Liver (tissue), 9 donors: ENCODE data around the gene KCTD12. TPM values are rescaled to one million over a fixed set of nuclear protein-coding genes. Genes with fewer than 3 reads are reported as not detected.

Source experiments
- DNase-seq: peaks from one replicate; pipeline ENCODE4 v3.0.0-alpha.2; 2017; ENCODE audit warnings: low spot score
- H3K27ac ChIP-seq, 2 donors: one replicate each; pipeline ENCODE4 v1.7.0; 2013; ENCODE audit warnings: inconsistent platforms in 2 of 2, low read length in 2 of 2, control low read depth in 1 of 2, low read depth in 1 of 2, mild to moderate bottlenecking in 1 of 2
- H3K27me3 ChIP-seq, 4 donors: one replicate each; pipeline versions ENCODE4 v1.6.1 to v1.7.0; 2013; ENCODE audit warnings: low read length in 3 of 4, inconsistent platforms in 1 of 4, mild to moderate bottlenecking in 1 of 4, moderate library complexity in 1 of 4; ENCODE audit not compliant: control insufficient read depth in 4 of 4, insufficient read depth in 4 of 4
- H3K36me3 ChIP-seq, 4 donors: one replicate each; pipeline versions ENCODE4 v1.6.1 to v1.7.0; 2013; ENCODE audit warnings: low read length in 3 of 4, mild to moderate bottlenecking in 3 of 4, low read depth in 1 of 4, moderate library complexity in 1 of 4; ENCODE audit not compliant: control insufficient read depth in 4 of 4, insufficient read depth in 3 of 4
- H3K4me1 ChIP-seq, 4 donors: one replicate each; pipeline versions ENCODE4 v1.6.1 to v1.7.0; 2013; ENCODE audit warnings: low read length in 3 of 4, mild to moderate bottlenecking in 3 of 4, moderate library complexity in 1 of 4; ENCODE audit not compliant: control insufficient read depth in 4 of 4, insufficient read depth in 4 of 4
- H3K4me3 ChIP-seq, 3 donors: one replicate each; pipeline versions ENCODE4 v1.6.1 to v1.7.0; 2013; ENCODE audit warnings: low read length in 3 of 3, control low read depth in 1 of 3, low read depth in 1 of 3, mild to moderate bottlenecking in 1 of 3
- H3K9ac ChIP-seq, 2 donors: one replicate each; pipeline ENCODE4 v1.7.0; 2013; ENCODE audit warnings: low read length in 2 of 2, mild to moderate bottlenecking in 2 of 2, moderate library complexity in 2 of 2, control low read depth in 1 of 2, low read depth in 1 of 2
- H3K9me3 ChIP-seq, 4 donors: one replicate each; pipeline versions ENCODE4 v1.6.1 to v1.7.0; 2013; ENCODE audit warnings: low read length in 3 of 4; ENCODE audit not compliant: control insufficient read depth in 4 of 4
- EGR1 ChIP-seq, 2 donors: IDR thresholded peaks; 2 replicates each; pipeline ENCODE4 v1.6.1; 2016 to 2018; ENCODE audit warnings: antibody characterized with exemption in 2 of 2, low read depth in 2 of 2
- FOXA1 ChIP-seq: IDR thresholded peaks from 2 replicates; pipeline ENCODE4 v1.6.1; 2016; ENCODE audit warnings: antibody characterized with exemption
- FOXA2 ChIP-seq: IDR thresholded peaks from 2 replicates; pipeline ENCODE4 v1.6.1; 2016; ENCODE audit warnings: antibody characterized with exemption
- GABPA ChIP-seq, 2 donors: IDR thresholded peaks in 1 of 2; conservative IDR thresholded peaks in 1 of 2; 2 replicates each; pipeline ENCODE4 v1.6.1; 2016; ENCODE audit warnings: antibody characterized with exemption in 2 of 2, mild to moderate bottlenecking in 1 of 2, moderate library complexity in 1 of 2
- HNF4A ChIP-seq, 2 donors: conservative IDR thresholded peaks; 2 replicates each; pipeline ENCODE4 v1.6.1; 2016; ENCODE audit warnings: antibody characterized with exemption in 2 of 2, mild to moderate bottlenecking in 2 of 2
- HNF4G ChIP-seq: IDR thresholded peaks from 2 replicates; pipeline ENCODE4 v1.6.1; 2016; ENCODE audit warnings: antibody characterized with exemption
- JUND ChIP-seq, 2 donors: IDR thresholded peaks; 2 replicates each; pipeline ENCODE4 v1.6.1; 2016; ENCODE audit warnings: antibody characterized with exemption in 2 of 2
- NR2F2 ChIP-seq: IDR thresholded peaks from 2 replicates; pipeline ENCODE4 v1.6.1; 2016; ENCODE audit warnings: antibody characterized with exemption
- RAD21 ChIP-seq, 2 donors: IDR thresholded peaks; 2 replicates each; pipeline ENCODE4 v1.6.1; 2016; ENCODE audit warnings: antibody characterized with exemption in 2 of 2, mild to moderate bottlenecking in 2 of 2
- RXRA ChIP-seq, 2 donors: IDR thresholded peaks; 2 replicates each; pipeline ENCODE4 v1.6.1; 2017 to 2018; ENCODE audit warnings: antibody characterized with exemption in 2 of 2, mild to moderate bottlenecking in 1 of 2
- TAF1 ChIP-seq: conservative IDR thresholded peaks from 2 replicates; pipeline ENCODE4 v1.6.1; 2016; ENCODE audit warnings: antibody characterized with exemption, mild to moderate bottlenecking
- YY1 ChIP-seq: IDR thresholded peaks from 2 replicates; pipeline ENCODE4 v1.6.1; 2016; ENCODE audit warnings: antibody characterized with exemption, mild to moderate bottlenecking
- WGBS: extraction: QIAGEN DNeasy Blood & Tissue Kit; methylation state at CpG from one replicate; pipeline ENCODE4 v1.1.7; 2013; 5-methylcytosine and 5-hydroxymethylcytosine counted together
- polyA plus RNA-seq, 2 donors: library from polyadenylated mRNA; stranded (reverse) in 1 of 2; unstranded in 1 of 2; fragments of 200-250 nt in 1 of 2; fragments of >200 nt in 1 of 2; fragmentation: Nextera tagmentation in 1 of 2; extraction: Ambion mirVana in 1 of 2; gene quantifications; one replicate each; pipeline versions ENCODE4 v1.2.1 to v1.2.3, GENCODE V29; 2013 to 2015
- total RNA-seq, 2 donors: library from RNA; depleted of rRNA; stranded (reverse); fragments of >200 nt; gene quantifications; one replicate each; pipeline ENCODE4 v1.2.3, GENCODE V29; 2014
- TF ChIP-seq, protein P1 (sequence below): IDR thresholded peaks from 2 replicates; pipeline ENCODE4 v1.6.1; 2016; ENCODE audit warnings: antibody characterized with exemption, mild to moderate bottlenecking
- TF ChIP-seq, protein P2 (sequence below): IDR thresholded peaks from 2 replicates; pipeline ENCODE4 v1.6.1; 2016; ENCODE audit warnings: antibody characterized with exemption
- TF ChIP-seq, protein P3 (sequence below): fragments of 150-350 bp; IDR thresholded peaks from 2 replicates; pipeline ENCODE4 v1.5.1; 2017; ENCODE audit warnings: improper control_type of control experiment, low read depth, low read length; ENCODE audit not compliant: missing input control
- TF ChIP-seq, protein P4 (sequence below): IDR thresholded peaks from 2 replicates; pipeline ENCODE4 v1.6.1; 2016; ENCODE audit warnings: antibody characterized with exemption
- TF ChIP-seq, protein P5 (sequence below): IDR thresholded peaks from 2 replicates; pipeline ENCODE4 v1.6.1; 2016; ENCODE audit warnings: antibody characterized with exemption
- donor health status: healthy.
- donor health status: healthy.
- donor health status: healthy.
- donor health status: healthy.
- donor health status: healthy.

The KCTD12 gene
- total and polyA plus RNA-seq, 4 donors = 1.5 to 14.8 (median 6.6) TPM

DNA sequence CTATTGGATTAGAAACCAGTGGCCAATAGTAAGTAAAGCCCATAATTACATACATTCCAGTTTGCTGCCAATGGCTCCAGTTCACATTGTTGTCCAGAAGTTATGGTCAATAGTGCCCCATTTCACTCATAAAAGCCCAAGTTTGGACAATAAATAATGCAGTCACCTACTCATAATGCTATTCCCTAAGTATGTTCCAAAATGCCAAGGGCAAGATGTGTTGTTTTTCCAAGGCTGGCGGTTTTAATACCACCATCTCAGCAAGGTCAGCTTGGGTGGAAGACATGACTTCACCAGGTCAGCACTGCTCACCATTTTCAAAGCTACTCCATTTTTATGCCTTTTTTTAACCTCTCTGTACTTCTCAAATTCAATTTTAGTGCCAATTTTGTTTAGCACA is 32.7 kb downstream of the KCTD12 start:
- Histone ChIP-seq H3K36me3 (no peaks in the 10 kb centered on the region), H3K9me3 (no peaks in the 10 kb centered on the region), H3K4me1 (no peaks in the 10 kb centered on the region), H3K27me3 (no peaks in the 10 kb centered on the region), H3K9ac (no peak overlapping the region), H3K27ac (no peak overlapping the region), H3K4me3 (no peak overlapping the region)
- no peak for DNase-seq
- 92% methylated on average over 1 of the region's 1 CpG for WGBS
- no peak for TF ChIP-seq FOXA2
- TF ChIP-seq HNF4A (conservative IDR thresholded peaks at IDR 0.05) = no peak
- no peak for TF ChIP-seq HNF4G
- TF ChIP-seq, protein P1, sequence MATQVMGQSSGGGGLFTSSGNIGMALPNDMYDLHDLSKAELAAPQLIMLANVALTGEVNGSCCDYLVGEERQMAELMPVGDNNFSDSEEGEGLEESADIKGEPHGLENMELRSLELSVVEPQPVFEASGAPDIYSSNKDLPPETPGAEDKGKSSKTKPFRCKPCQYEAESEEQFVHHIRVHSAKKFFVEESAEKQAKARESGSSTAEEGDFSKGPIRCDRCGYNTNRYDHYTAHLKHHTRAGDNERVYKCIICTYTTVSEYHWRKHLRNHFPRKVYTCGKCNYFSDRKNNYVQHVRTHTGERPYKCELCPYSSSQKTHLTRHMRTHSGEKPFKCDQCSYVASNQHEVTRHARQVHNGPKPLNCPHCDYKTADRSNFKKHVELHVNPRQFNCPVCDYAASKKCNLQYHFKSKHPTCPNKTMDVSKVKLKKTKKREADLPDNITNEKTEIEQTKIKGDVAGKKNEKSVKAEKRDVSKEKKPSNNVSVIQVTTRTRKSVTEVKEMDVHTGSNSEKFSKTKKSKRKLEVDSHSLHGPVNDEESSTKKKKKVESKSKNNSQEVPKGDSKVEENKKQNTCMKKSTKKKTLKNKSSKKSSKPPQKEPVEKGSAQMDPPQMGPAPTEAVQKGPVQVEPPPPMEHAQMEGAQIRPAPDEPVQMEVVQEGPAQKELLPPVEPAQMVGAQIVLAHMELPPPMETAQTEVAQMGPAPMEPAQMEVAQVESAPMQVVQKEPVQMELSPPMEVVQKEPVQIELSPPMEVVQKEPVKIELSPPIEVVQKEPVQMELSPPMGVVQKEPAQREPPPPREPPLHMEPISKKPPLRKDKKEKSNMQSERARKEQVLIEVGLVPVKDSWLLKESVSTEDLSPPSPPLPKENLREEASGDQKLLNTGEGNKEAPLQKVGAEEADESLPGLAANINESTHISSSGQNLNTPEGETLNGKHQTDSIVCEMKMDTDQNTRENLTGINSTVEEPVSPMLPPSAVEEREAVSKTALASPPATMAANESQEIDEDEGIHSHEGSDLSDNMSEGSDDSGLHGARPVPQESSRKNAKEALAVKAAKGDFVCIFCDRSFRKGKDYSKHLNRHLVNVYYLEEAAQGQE = no peak
- TF ChIP-seq, protein P2, sequence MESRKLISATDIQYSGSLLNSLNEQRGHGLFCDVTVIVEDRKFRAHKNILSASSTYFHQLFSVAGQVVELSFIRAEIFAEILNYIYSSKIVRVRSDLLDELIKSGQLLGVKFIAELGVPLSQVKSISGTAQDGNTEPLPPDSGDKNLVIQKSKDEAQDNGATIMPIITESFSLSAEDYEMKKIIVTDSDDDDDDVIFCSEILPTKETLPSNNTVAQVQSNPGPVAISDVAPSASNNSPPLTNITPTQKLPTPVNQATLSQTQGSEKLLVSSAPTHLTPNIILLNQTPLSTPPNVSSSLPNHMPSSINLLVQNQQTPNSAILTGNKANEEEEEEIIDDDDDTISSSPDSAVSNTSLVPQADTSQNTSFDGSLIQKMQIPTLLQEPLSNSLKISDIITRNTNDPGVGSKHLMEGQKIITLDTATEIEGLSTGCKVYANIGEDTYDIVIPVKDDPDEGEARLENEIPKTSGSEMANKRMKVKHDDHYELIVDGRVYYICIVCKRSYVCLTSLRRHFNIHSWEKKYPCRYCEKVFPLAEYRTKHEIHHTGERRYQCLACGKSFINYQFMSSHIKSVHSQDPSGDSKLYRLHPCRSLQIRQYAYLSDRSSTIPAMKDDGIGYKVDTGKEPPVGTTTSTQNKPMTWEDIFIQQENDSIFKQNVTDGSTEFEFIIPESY = no peak
- TF ChIP-seq JUND (IDR thresholded peaks at IDR 0.05) = no peak
- no peak for TF ChIP-seq EGR1 (IDR thresholded peaks at IDR 0.05; ENCODE audit: low read depth in 2 of 2)
- no peak for TF ChIP-seq YY1
- no peak for TF ChIP-seq NR2F2
- TF ChIP-seq RAD21 (IDR thresholded peaks at IDR 0.05) = no peak
- no peak for TF ChIP-seq TAF1
- TF ChIP-seq, protein P3, sequence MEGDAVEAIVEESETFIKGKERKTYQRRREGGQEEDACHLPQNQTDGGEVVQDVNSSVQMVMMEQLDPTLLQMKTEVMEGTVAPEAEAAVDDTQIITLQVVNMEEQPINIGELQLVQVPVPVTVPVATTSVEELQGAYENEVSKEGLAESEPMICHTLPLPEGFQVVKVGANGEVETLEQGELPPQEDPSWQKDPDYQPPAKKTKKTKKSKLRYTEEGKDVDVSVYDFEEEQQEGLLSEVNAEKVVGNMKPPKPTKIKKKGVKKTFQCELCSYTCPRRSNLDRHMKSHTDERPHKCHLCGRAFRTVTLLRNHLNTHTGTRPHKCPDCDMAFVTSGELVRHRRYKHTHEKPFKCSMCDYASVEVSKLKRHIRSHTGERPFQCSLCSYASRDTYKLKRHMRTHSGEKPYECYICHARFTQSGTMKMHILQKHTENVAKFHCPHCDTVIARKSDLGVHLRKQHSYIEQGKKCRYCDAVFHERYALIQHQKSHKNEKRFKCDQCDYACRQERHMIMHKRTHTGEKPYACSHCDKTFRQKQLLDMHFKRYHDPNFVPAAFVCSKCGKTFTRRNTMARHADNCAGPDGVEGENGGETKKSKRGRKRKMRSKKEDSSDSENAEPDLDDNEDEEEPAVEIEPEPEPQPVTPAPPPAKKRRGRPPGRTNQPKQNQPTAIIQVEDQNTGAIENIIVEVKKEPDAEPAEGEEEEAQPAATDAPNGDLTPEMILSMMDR = no peak
- TF ChIP-seq FOXA1 = no peak
- no peak for TF ChIP-seq RXRA (IDR thresholded peaks at IDR 0.05)
- no peak for TF ChIP-seq GABPA (IDR thresholded peaks at IDR 0.05 in 1 of 2, conservative IDR thresholded peaks at IDR 0.05 in 1 of 2)

DNA sequence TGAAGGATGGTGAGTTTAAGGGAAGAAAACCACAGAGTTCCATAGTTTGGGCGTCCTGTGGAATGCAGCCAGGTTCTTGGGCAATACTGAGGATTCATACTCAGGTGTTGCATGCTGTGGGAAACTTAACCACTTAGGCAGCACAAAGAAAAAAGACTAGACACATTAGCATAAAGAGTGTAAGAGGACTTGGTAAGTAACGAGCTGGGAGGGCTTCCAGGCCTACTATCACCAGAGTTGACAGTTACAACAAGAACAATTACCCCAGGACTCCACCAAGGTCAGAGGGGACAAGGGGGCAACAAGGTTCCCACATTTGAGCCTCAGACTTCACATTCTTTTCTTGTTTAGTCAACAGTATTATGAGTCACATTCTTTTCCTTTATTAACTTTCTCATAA is 33.2 kb downstream of the KCTD12 start:
- H3K27ac ChIP-seq = no peak overlapping the region
- WGBS = 53% methylated on average over 2 of the region's 2 CpGs
- TF ChIP-seq EGR1 (IDR thresholded peaks at IDR 0.05; ENCODE audit: low read depth in 2 of 2) (no peak), TAF1 (no peak), JUND (IDR thresholded peaks at IDR 0.05) (no peak), YY1 (no peak), HNF4A (conservative IDR thresholded peaks at IDR 0.05) (no peak)
- TF ChIP-seq, protein P1 = no peak
- TF ChIP-seq, protein P3 = no peak
- TF ChIP-seq, protein P4, sequence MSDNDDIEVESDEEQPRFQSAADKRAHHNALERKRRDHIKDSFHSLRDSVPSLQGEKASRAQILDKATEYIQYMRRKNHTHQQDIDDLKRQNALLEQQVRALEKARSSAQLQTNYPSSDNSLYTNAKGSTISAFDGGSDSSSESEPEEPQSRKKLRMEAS = no peak
- TF ChIP-seq, protein P5, sequence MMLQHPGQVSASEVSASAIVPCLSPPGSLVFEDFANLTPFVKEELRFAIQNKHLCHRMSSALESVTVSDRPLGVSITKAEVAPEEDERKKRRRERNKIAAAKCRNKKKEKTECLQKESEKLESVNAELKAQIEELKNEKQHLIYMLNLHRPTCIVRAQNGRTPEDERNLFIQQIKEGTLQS = no peak

More for the DNA sequence above, 33.2 kb downstream of the KCTD12 start:
- no peaks in the 10 kb centered on the region for H3K4me1 ChIP-seq
- H3K9ac ChIP-seq = no peak overlapping the region
- no peak overlapping the region for H3K4me3 ChIP-seq
- H3K27me3 ChIP-seq = no peaks in the 10 kb centered on the region
- no peaks in the 10 kb centered on the region for H3K36me3 ChIP-seq
- H3K9me3 ChIP-seq = no peaks in the 10 kb centered on the region
- no peak for DNase-seq
